Glomerular visceral epithelial cell (primary cell): ENCODE data around the gene TPD52L3.

Experiments used
- DNase-seq: peaks from one replicate; pipeline ENCODE4 v3.0.0-alpha.2; 2016; ENCODE audit errors: extremely low spot score

TPD52L3 gene

GRCh38 chr9:6328103-6328502 lies at the start of gene TPD52L3:
TSS of gene TPD52L3 (plus strand) at chr9:6328375. CDS start at chr9:6328596, 221 bp downstream.
- DNase-seq, result no peak

- DNase-seq, result no peak
These were observed 26.3 kb upstream of the TPD52L3 start for GRCh38 chr9:6301858-6302257.

GRCh38 chr9:6302417-6302816 lies 25.8 kb upstream of the TPD52L3 start:
- no peak for DNase-seq

- DNase-seq, result no peak
These were observed 23.9 kb upstream of the TPD52L3 start for GRCh38 chr9:6304232-6304631.

- peak; percentile 38 for DNase-seq
These were observed 22.1 kb upstream of the TPD52L3 start for GRCh38 chr9:6305954-6306563.

- DNase-seq, result no peak
These were observed 20.6 kb upstream of the TPD52L3 start for GRCh38 chr9:6307551-6308096.

- no peak for DNase-seq
These were observed 2.9 kb downstream of the TPD52L3 start for GRCh38 chr9:6330958-6331634.

- no peak for DNase-seq
These were observed 6.1 kb downstream of the TPD52L3 start for GRCh38 chr9:6334305-6334704.

- DNase-seq, result no peak
These were observed 20.6 kb downstream of the TPD52L3 start for GRCh38 chr9:6348766-6349165.

- DNase-seq, result no peak
These were observed 23.6 kb downstream of the TPD52L3 start for GRCh38 chr9:6351737-6352136.

GRCh38 chr9:6354072-6354686 lies 26.0 kb downstream of the TPD52L3 start:
- DNase-seq, result peak; percentile 68

GRCh38 chr9:6355728-6356127 lies 27.6 kb downstream of the TPD52L3 start:
- DNase-seq, result peak; percentile 21

GRCh38 chr9:6356441-6356840 lies 28.3 kb downstream of the TPD52L3 start:
- no peak for DNase-seq

GRCh38 chr9:6356904-6357303 lies 28.7 kb downstream of the TPD52L3 start:
- DNase-seq, result no peak

GRCh38 chr9:6367128-6367890 lies 39.1 kb downstream of the TPD52L3 start:
- no peak for DNase-seq

- no peak for DNase-seq
These were observed 40.7 kb downstream of the TPD52L3 start for GRCh38 chr9:6368831-6369230.
